GM19397 (cell line): ENCODE measurements around the gene ZBTB22.

Source experiments
- ATAC-seq: cut with Tn5 transposase; IDR thresholded peaks from one replicate; pipeline ENCODE4 v1.9.1; 2021; ENCODE audit warnings: mild to moderate bottlenecking, moderate library complexity; ENCODE audit not compliant: unreplicated experiment

ZBTB22 gene

DNA sequence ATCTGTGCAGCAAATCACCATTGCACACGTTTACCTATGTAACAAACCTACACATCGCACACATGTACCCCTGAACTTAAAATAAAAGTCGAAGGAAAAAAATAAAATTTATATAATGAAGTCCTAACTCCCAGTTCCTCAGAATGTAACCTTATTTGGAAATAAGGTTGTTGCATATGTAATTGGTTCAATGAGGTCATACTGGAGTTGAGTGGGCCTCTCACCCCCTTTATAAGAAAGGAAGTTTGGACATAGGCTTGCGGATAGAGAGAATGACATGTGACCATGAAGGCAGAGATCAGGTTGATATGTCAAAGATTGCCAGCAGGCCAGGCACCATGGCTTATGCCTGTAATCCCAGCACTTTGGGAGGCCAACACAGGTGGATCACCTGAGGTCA lies 16.1 kb upstream of the ZBTB22 start:
- ATAC-seq: no peak

DNA sequence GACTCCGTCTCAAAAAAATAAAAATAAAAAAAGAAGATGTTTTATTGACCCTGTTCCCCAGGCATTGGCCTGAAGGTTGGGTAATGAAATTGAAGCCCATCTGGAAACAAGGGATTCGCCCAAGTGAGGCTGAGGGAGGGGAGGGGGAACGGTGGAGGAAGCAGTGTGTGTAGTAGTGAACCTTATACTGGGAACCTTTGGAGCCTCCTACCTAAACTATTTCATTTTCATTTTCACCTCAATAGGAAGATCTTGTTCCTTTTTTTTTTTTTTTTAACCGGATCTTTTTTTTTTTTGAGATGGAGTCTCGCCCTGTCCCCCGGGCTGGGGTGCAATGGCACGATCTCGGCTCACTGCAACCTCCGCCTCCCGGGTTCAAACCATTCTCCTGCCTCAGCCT lies 13.2 kb upstream of the ZBTB22 start:
- ATAC-seq: no peak

DNA sequence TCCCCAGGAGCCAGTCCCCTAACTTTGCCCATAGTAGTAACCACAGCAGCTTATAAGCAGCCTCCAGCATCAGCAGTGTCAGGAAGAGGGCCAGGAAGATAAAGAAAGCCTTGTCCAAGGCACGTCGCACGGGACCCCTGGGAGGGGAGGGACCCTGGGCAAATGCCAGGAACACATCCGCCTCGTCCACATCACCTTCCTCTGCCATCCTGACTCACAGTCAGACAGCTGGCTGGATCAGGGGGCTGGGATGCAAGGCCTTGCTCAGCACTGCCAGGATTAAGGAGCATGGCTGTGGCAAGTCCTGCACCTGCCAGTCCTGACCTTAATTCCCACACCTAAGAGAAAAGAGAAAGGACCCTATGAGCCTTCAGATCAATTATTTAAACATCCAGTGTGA lies 11.5 kb upstream of the ZBTB22 start:
- ATAC-seq: no peak

DNA sequence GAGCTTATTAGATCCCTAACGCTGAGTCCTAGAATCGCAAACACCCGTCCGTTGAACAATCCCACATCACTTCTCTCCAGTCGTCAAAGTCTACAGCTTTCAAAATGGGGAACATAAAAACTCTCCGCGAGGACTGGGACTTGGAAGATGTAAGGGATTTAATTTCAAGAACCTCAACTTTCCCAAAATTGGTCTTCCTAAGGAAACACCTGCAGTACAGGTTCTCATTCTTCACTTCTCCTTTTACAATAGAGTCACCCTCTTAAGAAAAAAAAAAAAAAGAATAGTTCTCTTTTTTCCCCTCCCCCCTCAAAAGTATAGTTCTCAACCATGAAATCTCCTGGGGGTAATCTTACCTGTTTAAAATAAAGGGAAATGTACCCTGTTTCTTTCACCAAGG lies 6.6 kb upstream of the ZBTB22 start:
- no peak for ATAC-seq

DNA sequence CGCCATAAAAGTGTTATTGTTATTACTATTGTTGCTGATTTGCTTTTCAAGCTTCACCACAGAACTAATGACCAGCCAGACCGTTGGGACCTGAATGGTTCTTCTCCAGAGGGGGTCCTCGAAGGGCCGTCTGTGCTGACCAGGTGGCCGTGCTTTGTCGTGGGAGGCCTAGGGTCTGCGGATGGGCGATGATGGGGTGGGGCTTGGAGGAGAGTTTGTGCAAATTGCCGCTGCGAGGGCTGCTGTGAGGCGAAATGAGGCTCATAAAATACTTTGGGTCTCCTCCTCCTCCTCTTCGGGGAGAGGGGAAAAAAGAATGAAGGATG lies 6.0 kb upstream of the ZBTB22 start:
- ATAC-seq: peak; percentile 1

DNA sequence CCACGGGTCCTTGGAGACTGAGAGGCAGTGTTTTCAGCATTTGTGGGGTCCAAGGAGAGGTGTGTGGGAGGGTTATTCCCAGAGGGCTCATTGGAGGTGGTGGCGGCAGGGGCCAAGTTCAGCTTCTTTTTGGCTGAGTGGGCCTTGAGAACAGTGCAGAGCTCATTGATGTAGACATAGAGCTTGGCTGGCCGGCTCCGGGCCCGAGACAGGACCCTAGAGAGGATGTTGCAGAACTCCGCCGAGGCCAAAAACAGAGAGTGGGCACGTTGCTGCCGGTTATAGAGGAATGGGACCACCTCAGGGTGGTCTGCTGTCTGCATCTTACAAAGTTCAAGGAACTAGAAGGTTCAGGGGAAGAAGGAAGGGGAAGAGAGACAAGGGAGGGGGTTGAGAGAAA lies 3.7 kb upstream of the ZBTB22 start:
- no peak for ATAC-seq

DNA sequence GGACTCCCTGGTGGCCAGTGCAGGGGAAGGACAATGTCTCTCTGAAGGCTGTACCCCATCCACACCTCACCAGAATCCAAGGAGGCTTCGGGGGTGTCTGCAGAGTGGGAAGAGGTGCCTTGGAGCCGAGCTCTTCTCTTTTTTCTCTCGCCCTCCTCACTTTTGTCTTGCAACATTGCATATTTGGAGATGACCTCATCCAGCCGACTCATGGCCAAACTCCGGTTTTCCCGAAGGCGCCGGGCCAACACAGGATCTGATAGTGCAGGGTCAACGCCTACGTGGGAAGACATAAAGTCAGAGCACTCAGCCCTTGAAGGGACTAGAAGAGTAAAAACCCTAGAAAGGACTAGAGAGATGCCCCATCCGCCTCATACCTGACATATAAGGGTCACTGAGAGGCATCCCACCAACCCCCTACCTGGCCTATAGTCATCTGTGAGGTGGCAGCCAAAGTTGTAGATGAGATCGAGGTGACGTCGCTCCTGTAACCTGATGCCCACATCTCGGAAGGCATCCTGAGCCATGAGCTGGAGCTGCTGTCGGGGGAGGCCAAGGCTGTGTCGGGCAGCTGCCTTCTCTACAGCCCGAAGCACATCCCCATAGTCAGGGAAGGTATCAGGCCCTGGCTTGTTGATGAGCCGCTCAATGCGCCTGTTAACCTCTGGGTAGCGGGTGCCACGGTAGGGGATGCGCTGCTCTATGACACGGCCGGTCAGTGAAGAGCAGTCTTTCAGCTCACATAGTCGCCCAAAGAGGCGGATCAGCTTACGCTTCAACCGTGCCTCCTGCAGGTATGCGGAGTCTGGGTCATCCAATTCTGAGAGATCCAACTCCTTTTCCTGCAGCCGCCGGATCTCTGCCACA lies 3.0 kb upstream of the ZBTB22 start:
- ATAC-seq: no peak

DNA sequence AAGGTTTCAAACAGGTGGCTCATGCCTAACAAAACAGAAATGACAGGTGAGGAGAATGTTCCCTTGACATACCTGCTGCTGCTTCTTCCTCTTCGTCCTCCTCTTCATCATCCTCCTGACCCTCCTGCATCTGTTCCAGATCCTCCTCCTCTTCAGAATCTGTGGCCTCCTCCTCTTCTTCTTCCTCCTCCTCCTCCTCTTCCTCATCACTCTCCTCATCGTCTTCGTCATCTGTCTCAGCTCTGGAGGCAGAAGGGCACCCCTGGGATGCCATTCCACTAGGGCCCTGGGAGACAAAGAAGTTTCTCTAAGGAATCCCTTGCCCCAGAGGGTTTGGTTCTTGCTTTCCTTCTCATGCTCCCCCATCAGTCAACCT lies 2.4 kb upstream of the ZBTB22 start:
- no peak for ATAC-seq

DNA sequence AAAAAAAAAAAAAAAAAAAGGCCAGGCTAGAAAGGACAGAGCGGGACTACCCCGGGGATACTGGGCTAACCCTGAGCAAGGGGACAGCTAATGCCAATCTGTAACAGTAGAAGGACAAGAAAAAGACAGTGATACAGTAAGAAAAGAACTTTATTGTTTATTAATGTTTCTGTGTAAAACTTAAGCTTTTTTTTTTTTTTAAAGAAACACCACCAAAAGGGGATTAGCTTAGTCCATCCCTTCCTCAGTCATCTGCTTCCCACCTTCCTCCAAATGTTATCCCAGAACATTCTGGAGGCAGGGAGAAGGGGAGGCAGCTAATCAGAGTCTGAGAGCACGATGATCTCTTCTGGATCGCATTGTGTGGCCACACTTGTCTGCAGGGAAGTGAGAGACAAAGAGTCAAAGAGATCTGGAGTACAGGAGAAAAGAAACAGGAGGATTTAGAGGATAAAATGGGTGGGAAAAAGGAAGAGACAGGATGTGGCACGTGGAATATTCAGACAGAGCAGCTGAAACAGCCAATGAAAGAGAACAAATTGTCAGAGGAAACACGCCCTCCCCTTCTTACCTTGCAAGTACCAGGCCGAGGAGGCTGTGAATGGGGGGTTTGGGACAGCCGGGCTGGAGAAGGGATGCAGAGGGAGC lies 1.0 kb upstream of the ZBTB22 start:
- ATAC-seq: no peak

DNA sequence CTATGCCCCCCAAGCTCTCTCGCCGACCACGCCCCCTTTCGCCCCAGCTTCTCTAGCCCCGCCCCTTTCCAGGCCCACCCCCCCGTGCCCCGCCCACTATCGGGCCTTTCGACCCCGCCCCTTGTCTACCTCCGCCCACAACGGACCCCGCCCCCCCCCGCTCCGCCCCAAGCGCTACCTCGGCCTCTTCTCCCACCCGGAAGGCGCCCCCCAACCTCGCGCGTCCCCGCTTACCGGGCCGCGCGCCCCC lies 200 bp downstream of the ZBTB22 start:
- no peak for ATAC-seq

DNA sequence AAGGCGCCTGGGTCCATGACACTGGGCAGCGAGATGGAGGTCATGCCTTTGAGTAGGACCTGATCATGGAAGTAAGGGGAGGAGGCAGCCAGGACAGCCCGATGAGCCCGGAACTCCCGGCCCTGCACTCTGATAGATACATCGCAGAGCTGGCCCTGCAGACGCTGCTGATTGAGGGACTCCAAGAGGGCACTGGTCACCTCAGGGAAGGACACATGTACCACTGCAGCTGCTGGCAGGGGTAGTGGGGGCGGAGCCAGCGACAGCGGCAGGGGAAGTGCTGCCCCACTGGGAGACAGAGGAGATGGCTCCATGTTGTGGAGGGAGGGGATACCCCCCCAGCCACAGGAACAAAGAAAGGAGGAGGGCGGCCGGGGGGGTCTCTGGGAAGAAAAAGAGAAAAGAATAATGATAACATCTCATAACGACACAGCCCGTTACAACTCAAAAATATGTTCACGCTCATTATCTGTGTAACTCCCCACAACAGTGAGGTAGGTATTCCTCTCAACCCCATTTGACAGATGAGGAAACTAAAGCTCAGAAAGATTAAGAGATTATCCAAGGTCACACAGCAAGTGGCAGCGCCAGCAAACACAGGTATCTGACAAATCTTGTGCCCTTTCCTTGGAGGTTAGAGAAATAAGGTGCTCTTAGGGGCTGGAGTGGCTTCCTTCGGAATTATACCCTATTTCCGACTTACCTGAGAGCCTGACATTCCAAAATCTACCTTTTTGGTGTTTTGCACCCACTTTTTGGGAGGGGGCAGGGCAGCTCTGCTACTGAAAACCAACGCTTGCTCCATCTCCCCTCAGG lies 733 bp downstream of the ZBTB22 start:
- no peak for ATAC-seq

DNA sequence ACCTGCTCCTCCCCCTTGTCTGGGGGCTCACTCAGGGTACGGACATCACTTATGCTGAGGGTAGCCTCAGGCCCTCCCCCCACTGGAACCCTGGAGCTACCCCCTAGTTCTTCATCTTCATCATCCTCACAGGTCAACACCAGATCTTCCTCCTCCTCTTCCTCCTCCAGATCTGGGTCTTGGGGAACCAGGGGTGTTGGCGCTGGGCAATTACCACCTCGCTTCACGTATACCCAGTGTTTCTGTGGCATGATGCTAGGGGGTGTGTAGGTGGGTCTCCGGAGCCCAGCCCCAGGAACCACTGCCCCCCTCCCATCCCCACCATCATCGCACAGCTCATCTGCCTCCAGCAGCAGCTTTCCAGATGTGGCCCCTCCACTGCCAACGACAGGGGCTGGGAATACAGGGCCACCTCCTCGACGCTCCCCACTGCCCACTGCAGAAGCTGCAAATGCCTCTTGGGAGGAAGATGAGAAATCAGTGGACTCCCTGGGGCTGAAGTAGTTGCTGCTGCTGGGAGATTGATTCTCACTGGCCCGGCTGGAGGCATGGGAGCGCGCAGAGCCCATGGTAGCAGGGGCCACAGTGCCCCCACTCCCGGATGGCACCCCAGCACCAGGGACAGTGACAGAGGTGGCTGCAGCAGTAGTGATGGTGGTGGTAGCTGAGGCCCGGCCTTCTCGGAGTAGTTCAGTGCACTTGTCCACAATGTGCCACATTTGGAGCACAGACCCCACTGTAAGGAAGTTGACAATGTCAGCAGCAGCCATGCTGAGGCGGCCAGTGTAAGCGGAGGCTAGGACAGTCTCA lies 1.5 kb downstream of the ZBTB22 start:
- ATAC-seq: no peak

DNA sequence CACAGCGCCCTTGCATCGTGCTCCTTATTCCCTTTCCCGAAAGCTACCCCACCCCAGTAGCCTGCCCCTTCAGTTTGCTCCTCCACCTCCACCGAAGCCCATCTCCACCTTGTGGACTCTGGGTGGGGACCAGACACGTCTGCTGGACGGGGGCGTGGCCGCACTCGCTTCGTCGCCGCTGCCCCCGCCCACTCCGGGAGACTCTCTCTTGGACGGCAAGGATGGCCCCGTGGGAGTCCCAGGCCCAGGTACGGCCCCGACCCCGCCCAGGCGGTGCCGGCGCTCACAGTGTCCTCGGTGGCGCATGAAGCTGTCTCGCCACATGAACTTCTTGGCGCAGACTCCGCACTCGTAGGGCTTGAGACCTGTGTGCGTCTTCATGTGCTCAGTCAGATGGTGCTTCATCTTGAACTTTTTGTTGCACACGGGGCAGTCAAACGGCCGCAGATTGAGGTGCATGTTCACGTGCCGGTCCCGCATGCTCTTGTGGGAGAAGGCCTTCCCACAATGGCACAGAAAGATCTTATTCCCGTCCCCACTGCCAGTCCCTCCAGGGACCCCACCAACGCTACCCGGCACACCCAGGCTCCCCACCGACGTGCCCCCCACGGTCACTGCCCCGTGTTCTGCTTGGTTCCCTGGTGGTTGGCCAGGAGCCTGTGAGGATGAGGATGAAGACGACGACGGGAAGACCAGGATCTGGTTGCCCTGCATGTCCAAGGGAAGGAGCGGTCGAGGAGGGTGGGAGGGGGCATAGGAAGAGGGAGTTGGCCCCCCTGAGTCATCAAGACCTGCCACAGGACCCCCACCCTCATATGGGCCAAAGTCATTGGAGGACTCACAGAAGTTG lies 2.4 kb downstream of the ZBTB22 start:
- no peak for ATAC-seq

DNA sequence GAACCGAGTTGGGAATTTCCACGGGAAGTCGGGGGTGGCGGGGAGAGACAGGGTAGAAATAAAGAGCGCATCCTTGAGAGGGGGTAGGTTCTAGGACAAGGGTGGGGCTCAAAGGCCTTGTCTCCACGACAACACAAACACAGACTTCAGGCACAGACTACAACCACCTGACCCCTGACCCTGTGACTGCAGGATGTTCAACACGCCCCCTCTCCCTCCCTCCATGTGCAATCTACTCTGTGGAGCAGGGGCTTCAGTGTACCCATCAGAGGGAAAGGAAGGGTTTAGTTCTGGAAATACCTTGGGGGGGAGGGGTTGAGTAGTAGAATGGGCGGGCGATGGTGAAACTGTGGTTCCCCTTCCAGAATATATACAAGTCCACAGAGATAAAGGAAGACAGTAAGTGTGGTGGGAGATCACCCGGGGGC lies 3.0 kb downstream of the ZBTB22 start:
- no peak for ATAC-seq

DNA sequence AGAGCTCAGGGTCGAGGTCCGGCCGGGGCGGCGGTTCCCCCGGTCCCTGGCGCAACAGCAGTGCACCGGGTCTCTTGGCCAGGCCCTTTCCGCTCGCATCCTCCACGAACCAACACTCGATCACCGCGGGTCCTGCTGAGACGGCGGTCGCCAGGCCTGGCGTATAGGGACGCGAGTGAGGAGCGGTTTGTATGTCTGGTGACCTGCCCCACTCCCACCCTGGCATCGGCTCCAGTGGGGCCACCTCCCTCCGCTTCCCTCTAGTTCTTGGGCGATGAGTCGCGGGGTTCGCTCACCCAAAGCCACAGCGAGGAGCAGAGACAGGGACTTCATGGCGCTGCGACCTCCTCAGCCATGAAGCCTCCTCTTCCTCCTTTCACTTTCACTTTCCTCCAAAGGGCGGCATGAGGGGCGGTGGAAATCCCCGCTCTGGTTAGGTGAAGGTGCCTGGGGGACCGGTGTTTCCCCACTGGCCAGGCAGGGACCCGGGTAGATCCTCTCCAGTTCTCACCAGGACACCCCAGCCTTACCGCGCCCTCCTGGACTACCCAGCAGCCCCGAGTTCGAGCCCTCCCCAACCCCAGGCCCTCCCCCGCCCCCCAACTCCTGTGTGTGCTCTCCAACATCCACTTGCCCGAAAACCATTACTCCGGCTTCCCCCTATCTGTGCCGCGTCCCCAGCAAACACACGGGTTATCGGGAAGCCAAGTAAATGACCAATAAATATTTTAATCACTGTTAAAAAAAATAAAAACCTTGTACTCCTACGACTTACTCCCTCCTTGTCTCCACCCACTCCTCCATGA lies 3.6 kb downstream of the ZBTB22 start, which contains the start of gene TAPBP:
Gene TAPBP, minus strand, starts transcription at position 370 of the 806 bp plus-strand sequence. Its CDS starts 37 bp downstream, at position 333.
- peak; percentile 35 for ATAC-seq

DNA sequence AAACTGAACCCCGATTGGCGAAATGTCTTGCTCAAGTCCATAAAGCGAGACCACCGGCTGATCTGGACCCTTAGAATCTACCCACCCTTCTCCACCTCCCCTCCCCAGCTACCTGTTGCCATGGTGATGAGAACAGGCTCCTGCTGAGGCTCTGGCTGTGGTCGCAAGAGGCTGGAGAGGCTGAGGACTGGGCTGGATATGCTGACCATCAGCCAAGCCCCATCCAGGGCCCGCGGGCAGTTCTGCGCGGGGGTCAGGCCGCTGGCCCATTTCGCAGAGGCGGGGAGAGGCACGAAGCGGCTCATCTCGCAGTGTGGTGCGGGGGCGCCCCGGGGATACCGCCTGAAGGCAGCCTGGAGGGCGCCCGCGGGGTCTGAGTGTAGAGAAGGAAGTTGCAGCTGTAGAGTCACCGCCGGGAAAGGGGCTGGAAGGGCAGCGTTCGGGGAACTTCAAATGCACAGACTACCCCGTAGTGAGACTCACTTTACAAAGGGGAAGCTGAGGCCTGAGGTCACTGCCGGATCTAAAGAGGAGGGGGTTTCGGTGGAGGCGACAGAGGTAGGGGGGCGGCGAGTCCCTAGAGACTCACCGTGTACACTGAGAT lies 4.3 kb downstream of the ZBTB22 start:
- peak; percentile 11 for ATAC-seq

DNA sequence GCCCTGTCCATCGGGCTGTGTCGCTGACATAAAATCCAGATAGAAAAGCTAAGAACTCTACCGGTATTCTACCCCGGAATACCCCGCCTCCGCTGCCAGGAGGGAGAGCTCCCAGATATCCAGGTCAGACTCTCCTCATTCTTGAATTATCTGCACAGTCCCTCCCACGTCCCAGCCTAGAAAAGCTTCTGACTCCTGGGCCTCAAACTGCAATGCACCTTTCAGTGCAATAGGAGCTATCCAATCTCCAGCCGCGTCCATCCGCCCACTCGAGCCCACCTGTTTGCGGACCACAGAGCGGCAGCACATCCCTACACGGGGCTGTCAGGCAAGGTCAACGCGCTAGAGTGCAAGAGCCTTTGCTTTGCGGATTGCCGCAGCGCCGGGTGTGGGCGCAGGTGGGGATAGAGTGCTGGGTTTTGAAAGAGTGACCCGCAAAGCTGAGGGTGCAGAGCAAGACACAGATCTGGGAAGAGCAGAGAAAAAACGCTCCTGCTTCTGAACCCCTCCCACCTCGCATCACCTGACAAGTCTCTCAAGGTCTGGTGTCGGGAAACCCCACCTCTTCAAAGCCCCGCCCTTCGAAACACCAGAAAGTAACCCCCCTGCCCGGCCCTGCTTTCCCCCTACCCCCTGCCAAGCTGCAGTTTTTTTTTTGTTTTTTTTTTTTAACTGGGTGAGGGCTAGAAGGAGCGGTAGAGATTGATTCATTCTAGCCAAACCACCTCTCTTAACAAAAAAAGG lies 5.0 kb downstream of the ZBTB22 start:
- ATAC-seq: no peak

DNA sequence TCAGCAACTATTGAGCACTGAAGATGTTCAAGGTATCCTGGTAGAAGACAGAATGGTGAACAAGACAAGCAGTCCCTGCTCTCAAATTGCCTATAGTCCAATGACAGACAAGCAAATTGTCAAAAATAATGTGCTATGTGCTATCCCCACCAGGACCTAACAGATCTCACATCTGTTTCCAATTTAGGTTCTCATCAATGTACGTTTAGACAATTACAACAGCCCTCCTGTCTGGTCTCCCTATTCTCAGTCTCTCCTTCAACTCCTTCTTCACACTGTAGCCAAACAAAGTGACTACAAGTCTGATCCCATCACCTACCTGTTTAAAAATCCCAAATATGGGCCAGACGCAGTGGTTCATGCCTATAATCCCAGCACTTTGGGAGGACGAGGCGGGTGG lies 11.2 kb downstream of the ZBTB22 start:
- ATAC-seq: no peak
